GM21526 (cell line): ENCODE measurements around the gene ADGRF4.

Experiments
- ATAC-seq: cut with Tn5 transposase; IDR thresholded peaks from one replicate; pipeline ENCODE4 v1.9.1; 2021; ENCODE audit warnings: moderate library complexity; ENCODE audit not compliant: unreplicated experiment, low FRiP score

ADGRF4 gene

GRCh38 chr6:47698342-47698787 lies at the start of gene ADGRF4:
ADGRF4 (plus strand) TSS chr6:47698580; CDS start chr6:47707246, 8,666 bp downstream.
- ATAC-seq: no peak

GRCh38 chr6:47650553-47651432 lies 47.6 kb upstream of the ADGRF4 start:
- ATAC-seq: no peak

GRCh38 chr6:47651505-47651944 lies 46.9 kb upstream of the ADGRF4 start:
- ATAC-seq: no peak

- no peak for ATAC-seq
Observed at GRCh38 chr6:47653706-47654105, 44.7 kb upstream of the ADGRF4 start.

GRCh38 chr6:47654255-47654654 lies 44.1 kb upstream of the ADGRF4 start:
- ATAC-seq: no peak

- ATAC-seq: no peak
Observed at GRCh38 chr6:47655719-47656595, 42.4 kb upstream of the ADGRF4 start.

- ATAC-seq: no peak
Observed at GRCh38 chr6:47661960-47662359, 36.4 kb upstream of the ADGRF4 start.

- no peak for ATAC-seq
Observed at GRCh38 chr6:47663462-47664216, 34.7 kb upstream of the ADGRF4 start.

GRCh38 chr6:47665112-47665511 lies 33.3 kb upstream of the ADGRF4 start:
- ATAC-seq: no peak

GRCh38 chr6:47669684-47670513 lies 28.5 kb upstream of the ADGRF4 start:
- no peak for ATAC-seq

GRCh38 chr6:47670851-47671250 lies 27.5 kb upstream of the ADGRF4 start:
- no peak for ATAC-seq

- no peak for ATAC-seq
Observed at GRCh38 chr6:47671777-47672176, 26.6 kb upstream of the ADGRF4 start.

- no peak for ATAC-seq
Observed at GRCh38 chr6:47672816-47673215, 25.6 kb upstream of the ADGRF4 start.

- ATAC-seq: no peak
Observed at GRCh38 chr6:47674673-47675072, 23.7 kb upstream of the ADGRF4 start.

GRCh38 chr6:47677381-47678100 lies 20.8 kb upstream of the ADGRF4 start:
- no peak for ATAC-seq

GRCh38 chr6:47678739-47679138 lies 19.6 kb upstream of the ADGRF4 start:
- no peak for ATAC-seq

- ATAC-seq: no peak
Observed at GRCh38 chr6:47679322-47679906, 19.0 kb upstream of the ADGRF4 start.

- no peak for ATAC-seq
Observed at GRCh38 chr6:47680051-47680450, 18.3 kb upstream of the ADGRF4 start.

- no peak for ATAC-seq
Observed at GRCh38 chr6:47680724-47681123, 17.7 kb upstream of the ADGRF4 start.
